ENCODE measurements around the gene LAS1L.
"Not testable (repeated sequence)": the region's sequence is repeated elsewhere in the genome, so short reads cannot be mapped to it uniquely, and the experiment has no call there.

LAS1L gene

GRCh38 chrX:65534450-65535292 lies at the start of gene LAS1L:
Gene LAS1L, minus strand, starts transcription at chrX:65534787. Its CDS starts 72 bp downstream, at chrX:65534715.
- DNase-seq = peak; percentile 91 to 97 (median 94)

- DNase-seq = no peak
Observed at GRCh38 chrX:65582450-65583082, 48.0 kb upstream of the LAS1L start.

GRCh38 chrX:65581661-65582339 lies 47.2 kb upstream of the LAS1L start:
- DNase-seq = peak; percentile 6 to 75 (median 34)

DNA sequence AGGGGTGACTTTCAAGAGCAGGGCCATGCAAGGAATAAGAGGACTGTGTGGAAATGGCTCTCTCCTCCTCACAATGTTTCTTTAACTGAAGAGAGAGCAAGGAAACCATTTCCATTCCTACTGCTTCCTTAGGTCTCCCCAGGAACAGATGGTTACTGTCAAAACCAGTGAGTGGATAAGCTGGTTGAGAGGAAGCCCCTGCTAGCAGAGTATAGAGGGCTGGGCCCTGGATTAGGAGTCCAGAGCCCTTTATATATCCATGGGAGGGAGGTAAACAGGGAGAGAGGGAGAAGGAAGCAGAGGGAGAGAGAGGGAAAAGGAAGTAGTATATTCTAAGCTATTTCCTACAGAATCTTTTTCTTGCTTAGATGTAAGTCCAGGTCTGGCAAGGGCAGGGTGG lies 43.8 kb upstream of the LAS1L start:
- no peak for DNase-seq

DNA sequence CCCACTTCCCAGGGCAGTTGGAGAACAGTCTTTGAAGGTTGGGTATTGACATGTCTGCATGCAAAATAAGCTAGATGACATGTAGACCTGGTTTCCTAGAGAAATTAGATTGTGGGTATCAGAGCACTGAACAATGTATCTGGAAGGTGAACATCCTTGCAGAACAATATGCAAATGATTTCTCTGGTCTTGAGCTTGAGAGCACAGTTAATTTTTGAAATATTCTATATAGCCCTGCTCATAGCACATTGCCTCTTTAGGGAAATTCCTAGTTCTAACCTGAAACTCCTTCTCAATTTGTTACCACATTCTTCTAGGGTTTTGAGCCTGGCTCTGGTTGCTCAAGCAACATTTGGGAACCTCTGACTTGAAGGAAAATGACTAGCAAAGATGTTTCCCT lies 41.6 kb upstream of the LAS1L start:
- no peak for DNase-seq

GRCh38 chrX:65575022-65575421 lies 40.4 kb upstream of the LAS1L start:
- DNase-seq = no peak

DNA sequence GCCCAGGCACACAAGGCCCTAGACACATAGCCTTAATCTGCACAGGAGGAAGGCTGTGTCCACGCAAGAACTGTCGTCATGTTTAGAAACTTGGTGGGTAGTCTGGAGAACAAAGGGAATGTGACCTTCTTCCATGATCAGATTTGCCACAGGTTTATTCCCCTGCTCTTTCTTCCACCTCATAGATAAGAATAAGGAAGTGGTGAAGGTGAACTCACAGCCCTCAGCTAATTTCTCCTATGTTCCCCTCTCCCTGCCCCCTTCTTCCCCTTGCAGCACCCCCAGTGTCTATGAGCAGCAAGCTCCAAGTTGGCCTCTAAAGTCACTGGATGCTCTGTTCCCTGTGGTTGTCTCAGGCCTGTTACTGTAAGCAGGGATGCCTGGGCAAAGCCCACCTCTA lies 39.8 kb upstream of the LAS1L start:
- no peak for DNase-seq

DNA sequence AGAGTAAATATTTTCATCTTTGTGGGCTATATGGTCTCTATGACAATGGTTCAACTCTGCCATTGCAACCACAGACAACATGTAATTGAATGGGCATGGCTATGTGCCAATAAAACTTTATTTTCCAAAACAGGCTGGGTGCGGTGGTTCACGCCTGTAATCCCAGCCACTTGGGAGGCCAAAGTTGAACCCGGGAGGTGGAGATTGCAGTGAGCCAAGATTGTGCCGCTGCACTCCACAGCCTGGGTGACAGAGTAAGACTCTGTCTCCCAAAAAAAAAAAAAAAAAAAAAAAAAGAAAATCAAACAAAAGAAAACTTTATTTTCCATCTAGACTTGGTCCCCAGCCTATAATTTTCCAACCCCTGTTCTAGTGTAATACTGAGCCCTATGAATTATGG lies 38.4 kb upstream of the LAS1L start:
- DNase-seq = no peak

GRCh38 chrX:65562850-65563249 lies 28.3 kb upstream of the LAS1L start:
- DNase-seq = not testable (repeated sequence)

DNA sequence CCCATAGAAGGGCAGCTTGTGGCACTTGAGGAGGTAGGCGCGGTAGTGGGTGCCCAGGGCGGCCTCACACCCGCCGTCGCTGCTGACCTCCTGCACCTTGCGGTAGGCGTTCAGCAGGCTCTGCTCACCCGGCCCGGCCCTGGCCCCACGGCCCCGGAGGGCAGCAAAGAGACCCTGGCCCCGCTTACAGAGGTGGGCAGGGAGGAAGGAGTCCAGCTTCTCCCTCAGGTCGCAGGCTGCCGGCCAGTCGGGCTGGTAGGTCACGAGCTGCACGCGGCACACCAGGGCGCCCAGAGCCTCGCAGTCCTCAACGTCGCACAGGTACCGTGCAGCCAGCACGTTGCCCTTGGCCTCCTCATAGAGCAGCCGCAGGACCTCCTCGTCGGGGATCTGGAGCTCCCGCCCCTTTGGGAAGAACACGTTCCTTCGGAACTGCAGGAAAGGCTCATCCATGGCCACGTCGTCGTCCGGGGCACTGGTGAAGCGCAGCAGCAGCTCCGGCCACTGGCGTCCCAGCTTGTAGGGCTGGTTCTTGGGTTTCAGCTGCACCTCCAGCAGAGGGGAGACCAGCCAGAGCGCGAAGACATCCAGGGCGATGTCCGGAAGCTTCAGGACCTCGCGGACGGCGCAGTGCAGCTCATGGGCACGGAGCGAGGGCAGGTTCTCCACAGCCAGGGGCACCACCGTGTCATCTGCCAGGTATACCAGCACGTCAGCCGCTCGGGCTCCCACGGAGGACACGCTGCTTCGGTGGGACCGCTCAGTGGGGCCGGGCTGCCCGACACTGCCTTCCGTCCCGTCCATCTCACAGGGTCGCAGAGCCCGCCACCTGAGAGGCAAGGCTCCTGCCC lies 17.1 kb upstream of the LAS1L start:
- DNase-seq = no peak

DNA sequence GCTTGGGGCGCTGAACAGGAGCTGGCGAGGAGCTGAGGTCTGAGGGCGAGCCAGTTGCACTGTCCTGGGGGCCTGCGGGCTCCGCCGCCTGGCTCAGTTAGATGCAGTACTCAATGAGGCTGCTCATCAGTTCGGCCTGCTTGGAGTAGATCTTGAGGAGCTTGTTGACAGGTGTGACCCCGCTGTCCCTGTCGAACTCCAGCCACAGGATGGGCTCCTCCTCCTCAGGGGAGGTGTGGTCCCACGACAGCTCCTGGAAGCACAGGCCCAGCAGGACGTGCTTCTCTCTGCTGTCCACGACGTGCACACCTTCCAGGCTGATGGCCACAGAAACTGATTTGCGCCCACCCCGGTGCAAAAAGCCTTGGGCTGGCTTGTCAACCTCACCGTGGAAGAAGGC lies 16.5 kb upstream of the LAS1L start:
- DNase-seq = no peak

DNA sequence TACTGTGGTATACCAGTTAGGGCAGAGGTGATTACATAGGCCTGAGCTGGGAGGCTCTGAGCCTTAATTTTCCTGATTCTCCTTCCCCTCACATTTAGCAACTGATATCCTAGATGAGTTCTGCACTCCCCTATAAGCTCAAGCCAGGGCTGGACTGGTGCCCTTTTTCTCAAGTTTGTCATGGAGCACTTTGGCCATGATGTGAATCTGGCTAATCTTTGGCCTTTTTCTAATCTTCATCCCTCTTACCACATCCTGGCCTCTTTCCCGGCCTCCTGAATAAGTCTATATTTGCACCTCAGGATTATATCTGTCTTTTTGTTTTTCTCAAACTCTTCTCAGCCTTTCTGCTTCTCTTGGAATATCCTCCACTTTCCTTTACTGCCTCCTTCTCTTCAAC lies 10.9 kb upstream of the LAS1L start:
- DNase-seq = no peak

GRCh38 chrX:65537229-65537628 lies 2.6 kb upstream of the LAS1L start:
- no peak for DNase-seq

DNA sequence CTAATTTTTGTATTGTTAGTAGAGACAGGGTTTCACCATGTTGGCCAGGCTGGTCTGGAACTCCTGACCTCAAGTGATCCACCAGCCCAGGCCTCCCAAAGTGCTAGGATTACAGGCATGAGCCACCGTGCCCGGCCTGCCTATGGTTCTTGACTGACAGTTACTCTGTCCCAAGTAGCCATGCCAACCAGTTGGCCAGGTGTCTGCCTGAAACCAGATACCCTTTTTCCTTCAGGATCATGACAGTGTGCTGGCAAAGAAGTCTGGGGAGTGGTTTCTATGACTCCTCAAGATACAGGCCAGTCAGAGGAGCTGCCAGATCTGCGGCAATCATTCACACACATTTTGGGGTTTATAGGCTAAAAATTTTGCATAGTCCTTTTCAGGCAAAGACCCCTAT lies 1.7 kb upstream of the LAS1L start:
- peak in 1 of 3 experiments; percentile 4 for DNase-seq

DNA sequence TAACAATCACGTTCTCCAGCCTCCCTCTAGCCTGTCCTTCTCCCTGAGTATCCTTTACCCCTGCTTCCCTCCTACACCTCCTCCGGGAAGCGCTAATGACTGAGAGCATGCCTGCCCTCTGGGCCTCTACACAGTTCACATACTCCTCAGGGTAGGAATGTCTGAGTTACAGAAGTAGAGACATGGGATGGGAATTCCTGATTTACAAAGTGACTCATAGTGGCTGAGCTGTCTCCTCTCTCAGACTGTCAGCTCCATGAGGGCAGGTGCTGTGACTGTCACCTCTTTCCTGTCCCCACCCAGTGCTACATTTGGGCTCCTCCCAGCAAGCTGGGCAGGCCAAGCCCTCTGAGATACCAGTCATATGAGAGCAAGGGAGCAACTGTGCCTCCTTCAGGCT lies 2.6 kb downstream of the LAS1L start:
- DNase-seq = no peak

DNA sequence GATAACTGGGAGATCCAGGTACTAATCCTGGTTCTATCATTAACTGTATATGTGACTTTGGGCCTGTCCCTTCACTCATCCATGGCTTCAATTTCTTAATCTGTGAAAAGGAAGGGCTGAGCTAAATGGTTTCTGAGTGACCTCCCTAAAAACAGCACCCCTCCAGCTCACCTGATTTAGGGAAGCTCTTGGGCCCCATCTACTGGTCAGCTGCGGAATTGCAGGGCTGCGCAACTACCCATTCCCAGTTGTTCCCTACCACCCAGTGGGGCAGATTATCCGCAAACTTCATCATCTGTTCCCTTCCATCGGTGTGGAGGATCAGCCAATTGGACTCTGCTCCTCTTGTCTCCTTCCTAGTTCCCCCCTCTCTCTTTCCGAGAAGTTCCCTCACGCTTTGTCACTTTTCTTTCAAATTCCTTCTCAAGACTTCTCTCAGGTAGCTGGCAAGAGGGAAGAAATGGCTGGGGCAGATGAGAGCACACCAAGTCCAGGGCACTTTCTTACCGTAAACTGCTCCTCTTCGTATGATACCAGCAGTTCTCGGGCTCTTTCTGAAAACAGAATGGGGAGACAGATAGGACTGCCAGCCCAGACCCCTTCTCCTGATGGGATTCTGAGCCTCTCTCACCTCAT lies 5.8 kb downstream of the LAS1L start:
- DNase-seq = peak; percentile 5 to 56 (median 23)

GRCh38 chrX:65528293-65528692 lies 6.3 kb downstream of the LAS1L start:
- no peak for DNase-seq

DNA sequence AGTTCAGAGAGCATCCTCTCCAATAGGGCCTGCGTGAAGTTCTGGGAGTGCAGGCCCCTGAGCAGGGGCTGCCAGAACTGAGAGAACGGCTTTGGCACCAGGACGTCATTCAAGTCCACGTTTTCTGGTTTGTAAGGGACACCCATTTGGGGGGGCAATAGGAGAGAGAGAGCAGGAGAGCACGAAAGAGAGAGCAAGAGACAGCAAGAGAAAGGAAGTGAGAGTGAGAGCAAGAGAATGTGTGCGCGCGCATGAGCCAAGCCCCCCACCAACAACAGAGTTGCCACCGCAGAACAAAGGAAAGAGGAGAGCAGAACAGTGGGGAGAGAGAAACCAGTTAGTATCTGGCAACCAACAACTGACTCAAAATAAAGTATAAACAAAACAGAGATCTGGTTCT lies 10.4 kb downstream of the LAS1L start:
- DNase-seq = no peak

- no peak for DNase-seq
Observed at GRCh38 chrX:65522739-65523372, 11.7 kb downstream of the LAS1L start.

GRCh38 chrX:65519530-65519929 lies 15.1 kb downstream of the LAS1L start:
- not testable (repeated sequence) for DNase-seq

GRCh38 chrX:65518980-65519379 lies 15.6 kb downstream of the LAS1L start:
- DNase-seq = not testable (repeated sequence)

- no peak for DNase-seq
Observed at GRCh38 chrX:65517923-65518322, 16.7 kb downstream of the LAS1L start.
